HEK293T (cell line): ENCODE measurements around the gene OXCT2.
"Not testable (repeated sequence)": the region's sequence is repeated elsewhere in the genome, so short reads cannot be mapped to it uniquely, and the experiment has no call there.

Source experiments
- BHLHE40 ChIP-seq: fragments of 450-650 bp; IDR thresholded peaks from 2 replicates; pipeline ENCODE4 v1.6.1; 2016; ENCODE audit warnings: mild to moderate bottlenecking, moderate library complexity, borderline replicate concordance
- ELF4 ChIP-seq: fragments of 450-650 bp; IDR thresholded peaks from 2 replicates; pipeline ENCODE4 v1.6.1; 2017; ENCODE audit warnings: antibody characterized with exemption
- FOXA1 ChIP-seq: fragments of 450-650 bp; IDR thresholded peaks from 2 replicates; pipeline ENCODE4 v1.6.1; 2016; ENCODE audit warnings: mild to moderate bottlenecking
- FOXK2 ChIP-seq: fragments of 450-650 bp; IDR thresholded peaks from 2 replicates; pipeline ENCODE4 v1.6.1; 2016; ENCODE audit warnings: mild to moderate bottlenecking
- FOXM1 ChIP-seq: fragments of 450-650 bp; IDR thresholded peaks from 2 replicates; pipeline ENCODE4 v1.6.1; 2017; ENCODE audit warnings: mild to moderate bottlenecking, borderline replicate concordance
- HDGF ChIP-seq: fragments of 450-650 bp; IDR thresholded peaks from 2 replicates; pipeline ENCODE4 v1.6.1; 2017; ENCODE audit warnings: antibody characterized with exemption, borderline replicate concordance
- TARDBP ChIP-seq: fragments of 450-650 bp; IDR thresholded peaks from 2 replicates; pipeline ENCODE4 v1.6.1; 2016

- TF ChIP-seq FOXM1, FOXK2, FOXA1, TARDBP, ELF4, HDGF, BHLHE40: not testable (repeated sequence)
Measured at GRCh38 chr1:39773369-39773979, 2.3 kb upstream of the OXCT2 start.
